ENCODE results near the gene C2orf69. TPM values are rescaled to one million over a fixed set of nuclear protein-coding genes. Genes with fewer than 3 reads are reported as not detected.

Gene C2orf69
- total and polyA plus RNA-seq, 7 donors: 7.2 to 13.6 (median 11.1) TPM

GRCh38 chr2:199902486-199903110 lies 8.5 kb upstream of the C2orf69 start:
- no peaks in the 10 kb centered on the region for H3K27me3 ChIP-seq
- no peak for TF ChIP-seq POLR2AphosphoS5 (IDR thresholded peaks at IDR 0.05)
- no peak for TF ChIP-seq POLR2A (IDR thresholded peaks at IDR 0.05)
- TF ChIP-seq EP300 (IDR thresholded peaks at IDR 0.05): no peak
- no peak for TF ChIP-seq CTCF (IDR thresholded peaks at IDR 0.05)
- WGBS, 2 donors: 93% methylated on average over 4 of the region's 4 CpGs
- intact Hi-C loops (cut with DNase I): no loop called here
- no peaks in the 10 kb centered on the region for H3K4me1 ChIP-seq
- H3K4me3 ChIP-seq: no peak overlapping the region
- H3K27ac ChIP-seq: no peak overlapping the region
- no peaks in the 10 kb centered on the region for H3K36me3 ChIP-seq
- H3K9me3 ChIP-seq: no peaks in the 10 kb centered on the region
- no peak for DNase-seq

GRCh38 chr2:199903111-199903510 lies 8.0 kb upstream of the C2orf69 start:
- H3K9me3 ChIP-seq: no peaks in the 10 kb centered on the region
- H3K4me1 ChIP-seq: no peaks in the 10 kb centered on the region
- H3K4me3 ChIP-seq: no peak overlapping the region
- no peak for DNase-seq
- no peaks in the 10 kb centered on the region for H3K27me3 ChIP-seq
- 94 to 98% methylated on average over 1 of the region's 1 CpG for WGBS, 2 donors
- no peak overlapping the region for H3K27ac ChIP-seq
- H3K36me3 ChIP-seq: no peaks in the 10 kb centered on the region
- TF ChIP-seq POLR2A (IDR thresholded peaks at IDR 0.05) (no peak), POLR2AphosphoS5 (IDR thresholded peaks at IDR 0.05) (no peak), CTCF (IDR thresholded peaks at IDR 0.05) (no peak), EP300 (IDR thresholded peaks at IDR 0.05) (no peak)
- intact Hi-C loops (cut with DNase I): no loop called here

GRCh38 chr2:199907008-199907714 lies 3.9 kb upstream of the C2orf69 start:
- WGBS, 2 donors: 79 to 85% methylated on average over 2 of the region's 2 CpGs
- TF ChIP-seq CTCF (IDR thresholded peaks at IDR 0.05): no peak
- TF ChIP-seq EP300 (IDR thresholded peaks at IDR 0.05): no peak
- no peak for TF ChIP-seq POLR2A (IDR thresholded peaks at IDR 0.05)
- no peak for TF ChIP-seq POLR2AphosphoS5 (IDR thresholded peaks at IDR 0.05)
- Histone ChIP-seq H3K4me3 (no peak overlapping the region), H3K27ac (no peak overlapping the region), H3K36me3 (no peaks in the 10 kb centered on the region), H3K9me3 (no peaks in the 10 kb centered on the region), H3K4me1 (peaks cover 0 to 11% (median 8%) of the 10 kb centered on the region in 4 donors), H3K27me3 (no peaks in the 10 kb centered on the region)
- intact Hi-C loops (cut with DNase I): no loop called here
- no peak for DNase-seq

- intact Hi-C loops (cut with DNase I): loop anchor here (1.0 kb wide), 2 partner anchors 45 to 59 kb away; partner anchors contain the start of genes FTCDNL1, MAIP1 and TYW5
- Histone ChIP-seq H3K9me3 (no peaks in the 10 kb centered on the region), H3K27me3 (no peaks in the 10 kb centered on the region), H3K4me3 (peak overlapping the region in 3 of 4 donors; percentile 75 to 95 (median 80)), H3K36me3 (no peaks in the 10 kb centered on the region), H3K27ac (peak overlapping the region in 3 of 4 donors; percentile 95 to 99 (median 97)), H3K4me1 (peaks cover 0 to 29% (median 14%) of the 10 kb centered on the region in 4 donors)
- 41 to 49% methylated on average over 18 of the region's 18 CpGs for WGBS, 2 donors
- no peak for DNase-seq
- no peak for TF ChIP-seq POLR2A (IDR thresholded peaks at IDR 0.05)
- TF ChIP-seq CTCF (IDR thresholded peaks at IDR 0.05): no peak
- no peak for TF ChIP-seq EP300 (IDR thresholded peaks at IDR 0.05)
- TF ChIP-seq POLR2AphosphoS5 (IDR thresholded peaks at IDR 0.05): no peak
Measured at GRCh38 chr2:199910338-199911051, 598 bp upstream of the C2orf69 start.
